Tibial nerve (tissue), 4 donors: Measurements from ENCODE around the gene PRR5.

Experiments
- CTCF ChIP-seq, 5 experiments: fragments of 200-600 bp in 3 of 5; fragments of 450-650 bp in 2 of 5; sonication (generic) in 3 of 5; IDR thresholded peaks; one replicate each; pipeline ENCODE4 v1.5.1; 2016 to 2019; ENCODE audit warnings: antibody characterized with exemption in 5 of 5, mild to moderate bottlenecking in 3 of 5, moderate library complexity in 2 of 5
- EP300 ChIP-seq, 2 donors: sonication (generic); formaldehyde crosslinking; IDR thresholded peaks; one replicate each; pipeline ENCODE4 v1.6.1; 2017; ENCODE audit warnings: antibody characterized with exemption in 2 of 2, mild to moderate bottlenecking in 1 of 2
- POLR2A ChIP-seq, 2 donors: fragments of 450-650 bp; IDR thresholded peaks; one replicate each; pipeline ENCODE4 v1.6.1; 2017; ENCODE audit warnings: antibody characterized with exemption in 2 of 2, mild to moderate bottlenecking in 2 of 2, moderate library complexity in 2 of 2

DNA sequence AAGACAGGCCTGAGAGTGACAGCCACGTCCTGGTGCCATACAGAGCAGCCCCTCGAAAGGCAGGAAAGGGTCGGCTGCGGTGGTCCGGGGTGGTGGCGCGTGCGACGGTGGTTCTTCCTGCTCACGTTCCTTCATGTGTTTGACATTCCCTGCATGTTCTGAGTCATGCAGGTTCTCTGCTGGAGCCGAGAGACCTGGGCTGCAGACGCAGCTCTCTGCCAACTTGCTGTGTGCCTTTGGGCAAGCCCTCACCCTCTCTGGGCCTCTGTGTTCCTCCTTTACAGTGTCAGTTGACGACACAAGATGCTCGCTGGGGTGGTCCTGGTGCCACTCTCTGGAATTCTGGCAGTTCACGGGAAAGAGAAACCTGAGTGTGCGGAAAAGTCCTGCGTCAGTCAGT is 62.4 kb downstream of the PRR5 start:
- no peak for TF ChIP-seq CTCF (IDR thresholded peaks at IDR 0.05)
- TF ChIP-seq POLR2A (IDR thresholded peaks at IDR 0.05): no peak
- TF ChIP-seq EP300 (IDR thresholded peaks at IDR 0.05): no peak
